HG03095 (cell line): ENCODE results near the gene MDM2.
A peak's percentile ranks its signal among the peaks of the same experiment; 100 is the strongest.

Experiments
- ATAC-seq: cut with Tn5 transposase; IDR thresholded peaks from one replicate; pipeline ENCODE4 v1.9.1; 2021; ENCODE audit warnings: moderate library complexity; ENCODE audit not compliant: unreplicated experiment

MDM2 gene

DNA sequence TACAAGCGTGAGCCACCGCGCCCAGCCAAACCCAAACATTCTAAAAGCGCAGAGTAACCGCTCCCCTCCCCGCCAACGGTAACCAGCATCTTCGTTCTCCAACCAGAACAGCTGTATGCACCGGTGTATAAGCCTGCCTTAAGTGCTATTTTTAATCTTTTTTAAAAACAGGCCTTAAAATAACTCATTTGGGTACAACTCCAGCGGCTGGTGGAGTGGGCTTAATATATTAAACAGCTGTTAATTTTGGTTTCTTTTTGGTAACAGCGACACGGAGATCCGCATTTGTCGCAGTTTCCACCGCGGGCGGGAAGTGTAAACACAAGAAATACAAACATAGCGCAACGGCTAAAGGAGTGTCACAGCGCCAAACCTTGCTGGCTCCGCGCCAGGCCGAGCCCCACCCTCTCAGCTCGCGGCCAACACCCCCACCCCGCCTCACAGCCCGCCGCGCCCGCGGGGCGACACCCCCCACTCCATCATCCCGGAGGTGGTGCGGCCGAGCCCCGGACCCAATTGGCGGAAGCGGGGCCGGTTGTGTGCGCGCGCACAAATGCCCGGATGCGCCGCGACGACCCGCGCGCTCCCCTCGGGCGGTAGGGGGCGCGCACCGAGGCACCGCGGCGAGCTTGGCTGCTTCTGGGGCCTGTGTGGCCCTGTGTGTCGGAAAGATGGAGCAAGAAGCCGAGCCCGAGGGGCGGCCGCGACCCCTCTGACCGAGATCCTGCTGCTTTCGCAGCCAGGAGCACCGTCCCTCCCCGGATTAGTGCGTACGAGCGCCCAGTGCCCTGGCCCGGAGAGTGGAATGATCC, at the start of gene MDM2:
TSS of gene MDM2 (plus strand) at position 602 of the 812 bp plus-strand sequence. CDS start 301 bp downstream, outside the sequence.
- peak; percentile 68 for ATAC-seq

- no peak for ATAC-seq
These were observed 48.1 kb upstream of the MDM2 start for GRCh38 chr12:68759852-68760251.

GRCh38 chr12:68760806-68761441, 47.1 kb upstream of the MDM2 start:
- no peak for ATAC-seq

GRCh38 chr12:68761442-68761812, 46.5 kb upstream of the MDM2 start:
- ATAC-seq: no peak

DNA sequence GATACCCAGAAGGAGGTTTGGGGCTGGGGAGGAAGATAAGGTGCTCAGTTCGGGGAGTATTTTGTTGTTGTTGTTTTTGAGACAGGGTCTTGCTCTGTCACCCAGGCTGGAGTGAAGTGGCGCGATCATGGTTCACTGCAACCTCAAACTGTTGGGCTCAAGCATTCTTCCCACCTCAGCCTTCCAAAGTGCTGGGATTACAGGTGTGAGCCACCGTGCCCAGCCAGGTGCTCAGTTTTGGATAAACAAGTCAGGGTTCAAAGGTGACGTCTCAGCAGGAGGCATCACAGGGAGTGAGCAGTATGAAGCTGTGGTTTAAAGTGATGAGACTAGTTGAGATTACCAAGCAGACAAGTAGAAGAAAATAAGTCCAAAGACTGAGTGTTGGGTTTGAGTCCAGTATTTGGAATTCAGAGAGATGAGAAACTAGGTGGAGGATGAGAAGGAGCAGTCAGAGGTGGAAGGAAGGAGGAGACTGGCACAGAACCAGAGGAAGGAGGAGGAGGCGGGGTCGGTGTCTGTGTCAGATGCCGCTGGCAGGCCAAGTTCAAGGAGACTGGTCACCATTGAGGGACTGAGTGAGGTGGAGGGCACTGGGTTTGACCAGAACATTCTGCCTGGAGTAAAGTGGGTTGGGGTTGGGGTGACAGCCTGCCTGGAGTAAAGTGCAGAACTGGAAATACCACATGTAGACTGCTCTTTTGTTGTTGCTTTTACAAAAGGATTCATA, 45.9 kb upstream of the MDM2 start:
- no peak for ATAC-seq

- ATAC-seq: no peak
These were observed 45.3 kb upstream of the MDM2 start for GRCh38 chr12:68762691-68763090.

DNA sequence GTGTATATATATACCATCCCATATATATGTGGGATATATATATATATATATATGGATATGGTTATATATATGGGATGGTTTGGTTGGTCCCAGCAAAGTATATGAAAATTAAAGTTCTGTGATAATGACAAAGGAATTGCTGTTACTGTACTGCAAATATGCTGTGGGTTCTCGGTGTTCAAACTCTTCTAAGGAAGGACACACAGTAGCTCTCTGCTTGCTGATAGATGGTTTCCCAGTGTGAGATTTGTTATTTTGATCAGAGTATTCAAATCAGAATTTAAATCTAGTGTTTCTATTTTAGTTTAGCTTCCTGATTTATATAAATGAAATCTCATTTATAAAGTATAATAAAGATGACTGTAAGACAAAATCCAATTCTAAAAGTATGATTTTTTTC, 42.3 kb upstream of the MDM2 start:
- ATAC-seq: no peak

- ATAC-seq: no peak
These were observed 41.3 kb upstream of the MDM2 start for GRCh38 chr12:68766646-68767045.

- no peak for ATAC-seq
These were observed 40.8 kb upstream of the MDM2 start for GRCh38 chr12:68767191-68767590.

DNA sequence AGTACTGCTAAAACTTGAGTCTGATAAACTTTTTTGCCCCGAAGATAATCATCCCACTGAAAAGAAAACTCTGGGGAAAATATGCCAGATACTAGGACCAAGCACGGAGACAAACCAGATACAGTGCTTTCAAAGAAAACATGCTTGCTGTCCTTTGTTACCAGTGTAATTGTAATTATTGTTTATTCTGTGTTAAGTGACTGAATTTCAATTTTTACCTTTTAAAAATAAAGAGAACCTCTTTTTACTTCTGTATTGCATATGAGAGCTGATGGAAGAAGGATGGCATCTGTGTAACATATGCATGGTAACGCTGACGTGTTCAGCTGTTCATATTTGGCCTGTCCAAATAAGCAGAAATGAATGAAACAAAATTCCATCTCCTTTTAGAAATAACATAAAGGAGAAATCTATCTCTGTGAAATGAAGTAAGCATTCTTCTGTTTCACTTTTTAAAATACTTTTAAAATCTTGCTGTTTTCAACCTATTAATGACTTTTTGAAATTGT, 39.5 kb upstream of the MDM2 start:
- no peak for ATAC-seq

DNA sequence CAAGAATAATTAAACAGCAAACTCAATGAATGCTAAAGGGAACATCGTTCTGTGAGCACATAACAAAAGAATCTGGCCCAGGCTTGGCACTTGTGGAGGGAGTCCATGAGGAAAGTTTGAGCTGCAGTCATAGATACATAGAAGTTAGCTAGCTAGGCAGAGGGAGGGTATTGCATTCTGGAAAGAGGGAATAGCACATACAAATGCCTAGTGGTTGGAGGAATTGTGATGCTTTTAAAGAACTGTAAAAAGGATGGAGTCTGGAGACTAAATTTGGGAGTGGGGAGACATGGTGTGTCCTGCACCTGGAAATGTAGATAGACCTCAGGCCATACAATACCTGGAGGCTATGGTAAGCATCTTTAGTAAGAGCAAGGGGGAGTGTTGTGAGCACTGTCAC, 38.0 kb upstream of the MDM2 start:
- ATAC-seq: no peak

- ATAC-seq: no peak
These were observed 36.6 kb upstream of the MDM2 start for GRCh38 chr12:68771223-68771925.

- no peak for ATAC-seq
These were observed 35.3 kb upstream of the MDM2 start for GRCh38 chr12:68772714-68773113.

- no peak for ATAC-seq
These were observed 34.4 kb upstream of the MDM2 start for GRCh38 chr12:68773582-68773981.

DNA sequence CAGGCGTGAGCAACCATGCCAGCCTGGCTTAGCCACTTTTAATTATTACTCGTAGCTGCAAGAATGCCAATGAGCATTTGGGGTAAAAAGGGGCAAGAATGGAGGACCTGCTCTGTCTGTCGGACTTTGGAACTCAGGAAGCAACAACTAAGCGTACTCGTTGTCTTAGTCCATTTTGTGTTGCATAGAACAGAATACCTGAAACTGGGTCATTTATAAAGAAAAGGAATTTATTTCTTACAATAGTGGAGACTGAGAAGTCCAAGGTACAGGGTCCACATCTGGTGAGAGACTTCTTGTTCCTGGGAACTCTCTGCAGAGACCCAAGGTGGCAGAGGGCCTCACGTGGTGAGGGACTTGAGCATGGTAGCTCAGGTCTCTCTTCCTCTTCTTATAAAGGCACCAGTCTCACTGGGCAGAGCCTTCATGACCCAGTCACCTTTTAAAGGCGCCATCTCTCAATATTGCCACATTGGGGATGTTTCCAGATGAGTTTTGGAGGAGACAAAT, 32.8 kb upstream of the MDM2 start:
- no peak for ATAC-seq

GRCh38 chr12:68776976-68777610, 30.9 kb upstream of the MDM2 start:
- ATAC-seq: no peak

GRCh38 chr12:68779280-68779679, 28.7 kb upstream of the MDM2 start:
- no peak for ATAC-seq

- no peak for ATAC-seq
These were observed 27.2 kb upstream of the MDM2 start for GRCh38 chr12:68780731-68781130.

DNA sequence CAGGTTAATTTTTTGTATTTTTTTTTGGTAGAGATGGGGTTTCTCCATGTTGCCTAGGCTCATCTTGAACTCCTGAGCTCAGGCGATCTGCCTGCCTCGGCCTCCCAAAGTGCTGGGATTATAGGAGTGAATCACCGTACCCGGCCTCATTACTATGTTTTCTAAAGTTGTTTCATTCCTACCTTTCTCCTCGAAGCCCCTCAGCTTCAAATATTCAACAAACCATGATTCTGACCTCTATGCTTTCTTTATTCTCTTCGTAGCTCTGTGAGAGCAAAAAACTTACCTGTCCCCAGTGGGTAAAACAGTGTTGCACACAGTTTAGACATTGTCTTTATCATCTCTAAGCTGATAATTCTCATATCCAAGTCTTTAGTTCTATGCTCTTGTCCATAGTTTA, 26.2 kb upstream of the MDM2 start:
- ATAC-seq: no peak

DNA sequence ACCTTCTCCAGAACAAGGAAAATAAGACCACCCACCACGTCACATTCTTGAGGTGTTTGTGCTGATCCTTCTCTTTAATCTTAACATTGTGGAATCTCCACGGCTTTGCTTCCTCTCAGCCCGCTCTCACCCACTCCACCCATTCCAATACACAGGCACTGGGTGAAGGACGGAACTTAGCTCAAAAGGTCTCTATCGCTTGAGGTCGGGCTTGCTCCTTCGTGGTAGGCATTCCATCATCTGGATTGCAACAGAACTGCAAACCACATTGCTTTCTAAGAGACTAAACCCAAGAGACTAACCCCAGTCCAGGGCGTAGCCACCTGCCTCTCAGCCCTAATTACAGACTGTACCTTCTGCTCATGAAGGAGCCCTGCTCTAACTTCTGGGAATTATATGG, 24.0 kb upstream of the MDM2 start:
- no peak for ATAC-seq
